ENCODE measurements around the gene CEP192. TPM values are rescaled to one million over a fixed set of nuclear protein-coding genes. Genes with fewer than 3 reads are reported as not detected.
"Not testable (repeated sequence)": the region's sequence is repeated elsewhere in the genome, so short reads cannot be mapped to it uniquely, and the experiment has no call there.

Gene CEP192
- polyA plus RNA-seq, 1 of the 3 experiments (the other 2 are of a cell fraction) = 9.4 TPM

GRCh38 chr18:13098104-13098503 is 106.9 kb downstream of the CEP192 start:
- H3K36me3 ChIP-seq (replicated peaks in 1 of 2; ENCODE audit: control insufficient read depth in 1 of 2, insufficient read depth in 2 of 2, low read length in 1 of 2) = peaks cover 28 to 72% of the 10 kb centered on the region in 2 experiments
- H2AFZ ChIP-seq (ENCODE audit: low read depth); POLR2A ChIA-PET; DNase-seq; H3K4me1 ChIP-seq (ENCODE audit: control insufficient read depth in 1 of 2, insufficient read depth in 2 of 2, low read depth in 1 of 2, low read length in 1 of 2); CTCF ChIA-PET; H3K27me3 ChIP-seq (ENCODE audit: insufficient read depth); H3K4me2 ChIP-seq; H3K9me2 ChIP-seq; H3K9ac ChIP-seq; H4K20me1 ChIP-seq (ENCODE audit: insufficient read depth); H3K79me2 ChIP-seq (ENCODE audit: insufficient read depth); H3K9me3 ChIP-seq; H3K27ac ChIP-seq (ENCODE audit: low read depth in 2 of 2, low read length in 1 of 2); H3F3A ChIP-seq (replicated peaks; ENCODE audit: insufficient read depth); H3K4me3 ChIP-seq (ENCODE audit: low read depth in 2 of 2, low read length in 1 of 2): not testable (repeated sequence)
- 97% methylated on average over 11 of the region's 26 CpGs for WGBS (ENCODE audit: low lambda C conversion rate)

- Histone ChIP-seq H3K36me3 (replicated peaks in 1 of 2; ENCODE audit: control insufficient read depth in 1 of 2, insufficient read depth in 2 of 2, low read length in 1 of 2) (peaks cover 34 to 64% of the 10 kb centered on the region in 2 experiments), H3K9me3 (no peaks in the 10 kb centered on the region), H3K4me2 (no peak overlapping the region), H3F3A (replicated peaks; ENCODE audit: insufficient read depth) (no peaks in the 10 kb centered on the region), H2AFZ (ENCODE audit: low read depth) (no peak overlapping the region), H3K4me1 (ENCODE audit: control insufficient read depth in 1 of 2, insufficient read depth in 2 of 2, low read depth in 1 of 2, low read length in 1 of 2) (no peaks in the 10 kb centered on the region), H3K9me2 (no peaks in the 10 kb centered on the region), H3K4me3 (ENCODE audit: low read depth in 2 of 2, low read length in 1 of 2) (no peak overlapping the region), H3K27me3 (ENCODE audit: insufficient read depth) (no peaks in the 10 kb centered on the region), H3K79me2 (ENCODE audit: insufficient read depth) (no peaks in the 10 kb centered on the region), H4K20me1 (ENCODE audit: insufficient read depth) (no peaks in the 10 kb centered on the region), H3K9ac (no peak overlapping the region), H3K27ac (ENCODE audit: low read depth in 2 of 2, low read length in 1 of 2) (no peak overlapping the region)
- no peak for TF ChIP-seq MEF2A (IDR thresholded peaks at IDR 0.05; ENCODE audit: borderline replicate concordance, low read depth)
- no peak for TF ChIP-seq USF1 (IDR thresholded peaks at IDR 0.05; ENCODE audit: borderline replicate concordance, low read depth)
- TF ChIP-seq RAD21 (IDR thresholded peaks at IDR 0.05; ENCODE audit: low read length) = no peak
- TF ChIP-seq PBX3 (IDR thresholded peaks at IDR 0.05) = no peak
- TF ChIP-seq RCOR1 (IDR thresholded peaks at IDR 0.05; ENCODE audit: low read length) = no peak
- TF ChIP-seq IRF3 (IDR thresholded peaks at IDR 0.05; ENCODE audit: low read depth, low read length) = no peak
- no peak for TF ChIP-seq ELF1 (IDR thresholded peaks at IDR 0.05)
- no peak for TF ChIP-seq SMC3 (IDR thresholded peaks at IDR 0.05; ENCODE audit: low read depth, low read length)
- TF ChIP-seq YY1 (IDR thresholded peaks at IDR 0.05; ENCODE audit: low read depth) = no peak
- TF ChIP-seq TAF1 (IDR thresholded peaks at IDR 0.05; ENCODE audit: borderline replicate concordance, low read depth, low read length) = no peak
- TF ChIP-seq JUND (IDR thresholded peaks at IDR 0.05) = no peak
- no peak for TF ChIP-seq NFIC (IDR thresholded peaks at IDR 0.05; ENCODE audit: borderline replicate concordance)
- no peak for TF ChIP-seq FOSL2 (IDR thresholded peaks at IDR 0.05; ENCODE audit: borderline replicate concordance, low read depth)
- TF ChIP-seq FOXJ3 (CRISPR knock-in tag; IDR thresholded peaks at IDR 0.05) = no peak
- DNase-seq = no peak
- 86% methylated on average over 8 of the region's 10 CpGs for WGBS (ENCODE audit: low lambda C conversion rate)
- ChIA-PET POLR2A (no interaction called here), CTCF (no interaction called here)
Measured at GRCh38 chr18:13099113-13099512, 108.0 kb downstream of the CEP192 start.

Data from SK-N-SH (cell line).